Cardiac fibroblast (primary cell): Measurements from ENCODE around the gene DTX3L.

ENCODE experiments used
- DNase-seq, 2 donors: peaks; one replicate each; pipeline versions ENCODE4 v3.0.0 to v3.0.0-alpha.2; 2010; ENCODE audit warnings: low read depth in 2 of 2
- H3K4me3 ChIP-seq, 2 donors: replicated peaks in 1 of 2; 1 replicate in 1 of 2; 2 replicates in 1 of 2; pipeline ENCODE4 v1.5.1; 2011; ENCODE audit warnings: low read depth in 2 of 2, low read length in 2 of 2, mild to moderate bottlenecking in 2 of 2, moderate library complexity in 1 of 2
- CTCF ChIP-seq: IDR thresholded peaks from one replicate; pipeline ENCODE4 v1.5.1; 2011; ENCODE audit warnings: low read depth, mild to moderate bottlenecking, low read length, inconsistent platforms

Gene DTX3L

GRCh38 chr3:122564155-122564912 lies at the start of gene DTX3L, which contains the start of gene PARP9:
DTX3L (plus strand) TSS chr3:122564338; CDS start chr3:122564427, 89 bp downstream.
PARP9 (minus strand) TSS chr3:122564300; CDS start chr3:122559620, 4,680 bp downstream.
- TF ChIP-seq CTCF: no peak
- peak; percentile 81 for DNase-seq
- peak within 1 kb of the TSS; percentile 69 to 88 for H3K4me3 ChIP-seq

- no peak for TF ChIP-seq CTCF
- DNase-seq: no peak
- peak overlapping the region; percentile 62 to 80 for H3K4me3 ChIP-seq
Observed at GRCh38 chr3:122515020-122515468, 49.1 kb upstream of the DTX3L start.

GRCh38 chr3:122515870-122516269 lies 48.3 kb upstream of the DTX3L start:
- no peak for TF ChIP-seq CTCF
- no peak overlapping the region for H3K4me3 ChIP-seq
- DNase-seq: no peak

- no peak overlapping the region for H3K4me3 ChIP-seq
- DNase-seq: no peak
- no peak for TF ChIP-seq CTCF
Observed at GRCh38 chr3:122516846-122517360, 47.2 kb upstream of the DTX3L start.

GRCh38 chr3:122519693-122520092 lies 44.4 kb upstream of the DTX3L start:
- no peak overlapping the region for H3K4me3 ChIP-seq
- TF ChIP-seq CTCF: no peak
- DNase-seq: peak; percentile 25 to 52

GRCh38 chr3:122520861-122521260 lies 43.3 kb upstream of the DTX3L start:
- DNase-seq: no peak
- no peak overlapping the region for H3K4me3 ChIP-seq
- no peak for TF ChIP-seq CTCF
